Mammary epithelial cell (primary cell): ENCODE measurements around the gene ZBTB5.

ENCODE experiments used
- CTCF ChIP-seq, 2 donors: IDR thresholded peaks in 1 of 2; conservative IDR thresholded peaks in 1 of 2; 2 replicates each; pipeline ENCODE4 v1.5.1; 2011 to 2012; ENCODE audit warnings: inconsistent platforms in 2 of 2, low read length in 2 of 2, mild to moderate bottlenecking in 2 of 2, control low read depth in 1 of 2, low read depth in 1 of 2; ENCODE audit not compliant: insufficient read depth in 1 of 2; ENCODE audit errors: extremely low read depth in 1 of 2
- EZH2 ChIP-seq: IDR thresholded peaks from 2 replicates; pipeline ENCODE4 v1.6.1; 2012; ENCODE audit warnings: low read length, inconsistent platforms, borderline replicate concordance

GRCh38 chr9:37476930-37477329 is 11.7 kb upstream of the ZBTB5 start:
- no peak for TF ChIP-seq CTCF (conservative IDR thresholded peaks at IDR 0.05 in 1 of 2, IDR thresholded peaks at IDR 0.05 in 1 of 2; ENCODE audit: extremely low read depth in 1 of 2, insufficient read depth in 1 of 2, low read depth in 1 of 2, low read length in 2 of 2)
- TF ChIP-seq EZH2 = no peak
